ENCODE data around the gene ADAM11.
"Not testable (repeated sequence)": the region's sequence is repeated elsewhere in the genome, so short reads cannot be mapped to it uniquely, and the experiment has no call there.

Gene ADAM11, protein sequence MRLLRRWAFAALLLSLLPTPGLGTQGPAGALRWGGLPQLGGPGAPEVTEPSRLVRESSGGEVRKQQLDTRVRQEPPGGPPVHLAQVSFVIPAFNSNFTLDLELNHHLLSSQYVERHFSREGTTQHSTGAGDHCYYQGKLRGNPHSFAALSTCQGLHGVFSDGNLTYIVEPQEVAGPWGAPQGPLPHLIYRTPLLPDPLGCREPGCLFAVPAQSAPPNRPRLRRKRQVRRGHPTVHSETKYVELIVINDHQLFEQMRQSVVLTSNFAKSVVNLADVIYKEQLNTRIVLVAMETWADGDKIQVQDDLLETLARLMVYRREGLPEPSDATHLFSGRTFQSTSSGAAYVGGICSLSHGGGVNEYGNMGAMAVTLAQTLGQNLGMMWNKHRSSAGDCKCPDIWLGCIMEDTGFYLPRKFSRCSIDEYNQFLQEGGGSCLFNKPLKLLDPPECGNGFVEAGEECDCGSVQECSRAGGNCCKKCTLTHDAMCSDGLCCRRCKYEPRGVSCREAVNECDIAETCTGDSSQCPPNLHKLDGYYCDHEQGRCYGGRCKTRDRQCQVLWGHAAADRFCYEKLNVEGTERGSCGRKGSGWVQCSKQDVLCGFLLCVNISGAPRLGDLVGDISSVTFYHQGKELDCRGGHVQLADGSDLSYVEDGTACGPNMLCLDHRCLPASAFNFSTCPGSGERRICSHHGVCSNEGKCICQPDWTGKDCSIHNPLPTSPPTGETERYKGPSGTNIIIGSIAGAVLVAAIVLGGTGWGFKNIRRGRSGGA

DNA sequence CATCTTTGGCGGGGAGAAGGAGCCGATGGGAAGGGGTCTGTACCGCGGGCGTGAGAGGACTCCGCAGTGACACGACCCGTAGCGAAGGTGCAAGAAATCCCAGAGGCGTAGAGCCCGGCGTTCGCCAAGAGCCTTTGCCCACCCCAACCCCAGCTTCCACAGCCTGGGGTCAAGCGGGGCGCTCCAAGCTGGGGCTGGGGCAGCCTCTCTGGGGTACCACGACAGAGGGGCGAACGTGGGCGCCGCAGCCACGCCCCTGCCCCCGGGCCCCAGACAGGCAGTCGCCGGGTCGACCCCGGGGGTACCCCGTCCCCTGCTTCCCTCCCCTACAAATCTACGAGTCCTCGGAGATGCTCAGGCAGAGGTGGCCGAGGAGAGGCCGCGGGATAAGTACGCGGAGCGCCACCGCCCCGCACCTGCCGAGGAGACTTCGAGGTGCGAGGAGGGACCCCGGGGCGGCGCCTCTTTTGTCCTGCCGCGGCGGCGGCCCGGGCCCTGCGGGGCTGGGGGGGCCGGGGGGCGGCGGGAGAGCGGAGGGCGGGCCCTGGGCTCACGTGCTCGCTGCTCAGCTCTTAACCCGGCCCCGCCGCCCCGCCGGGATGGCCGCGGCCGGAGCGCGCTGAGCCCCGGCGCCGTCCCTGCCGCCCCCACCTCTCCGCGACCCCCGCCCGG lies at the start of gene ADAM11:
Gene ADAM11, plus strand, starts transcription at position 575 of the 672 bp plus-strand sequence. CDS start 212 bp downstream, outside the sequence.
- peak in 1 of 14 donors; percentile 38 for DNase-seq

- DNase-seq: no peak
Observed at GRCh38 chr17:44719444-44719843, 39.3 kb upstream of the ADAM11 start.

DNA sequence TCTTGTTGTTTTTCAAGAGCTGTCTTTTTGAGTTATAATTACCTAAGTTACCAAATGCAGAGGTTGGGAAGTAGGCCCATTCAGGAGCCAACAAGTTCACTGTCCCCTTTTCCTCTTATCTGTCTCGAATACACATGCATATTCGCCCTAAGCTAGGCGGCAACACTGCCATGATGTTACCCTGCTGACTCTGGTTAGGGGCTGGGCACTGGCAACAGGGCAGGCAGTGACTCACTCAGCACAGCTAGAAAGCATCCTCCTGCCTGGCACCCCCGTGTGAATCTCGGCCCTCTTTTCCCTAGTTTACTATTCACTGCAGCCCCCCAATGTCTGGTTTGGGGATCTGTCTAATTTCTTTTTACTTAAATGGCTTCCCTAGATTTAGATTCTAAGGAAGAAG lies 36.5 kb upstream of the ADAM11 start:
- DNase-seq: no peak

DNA sequence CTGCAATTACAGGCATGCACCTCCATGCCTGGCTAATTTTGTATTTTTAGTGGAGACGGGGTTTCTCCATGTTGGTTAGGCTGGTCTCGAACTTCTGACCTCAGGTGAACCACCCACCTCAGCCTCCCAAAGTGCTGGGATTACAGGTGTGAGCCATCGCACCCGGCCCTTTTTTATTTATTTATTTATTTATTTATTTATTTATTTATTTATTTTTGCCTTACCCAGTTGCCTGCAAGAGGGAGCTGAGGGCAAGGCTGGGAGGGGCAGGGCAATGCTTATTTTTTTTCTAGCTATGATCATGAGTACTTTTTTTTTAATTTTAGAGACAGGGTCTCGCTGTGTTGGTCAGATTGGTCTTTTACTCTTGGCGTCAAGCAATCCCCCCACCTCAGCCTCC lies 32.7 kb upstream of the ADAM11 start:
- not testable (repeated sequence) for DNase-seq

DNA sequence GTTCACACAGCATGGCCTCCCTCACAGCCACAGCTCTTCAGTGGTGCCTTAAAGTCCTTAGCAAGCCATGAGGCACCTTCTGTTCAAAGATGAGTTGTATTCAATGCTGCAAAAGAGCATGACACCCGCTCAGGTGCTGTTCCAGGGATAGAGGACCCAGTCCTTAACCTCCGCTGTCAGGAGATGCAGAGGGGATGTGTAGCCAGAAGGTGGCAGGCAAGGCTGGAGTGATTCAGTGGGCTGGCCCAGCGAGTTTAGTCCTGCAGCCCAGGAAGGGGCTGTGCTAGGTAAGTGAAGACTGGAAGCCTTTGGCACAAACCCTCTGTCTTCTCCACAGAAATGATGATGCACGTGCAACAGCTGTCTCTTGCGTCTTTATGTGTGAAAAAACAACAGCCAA lies 25.0 kb upstream of the ADAM11 start:
- DNase-seq: peak in 1 of 14 donors; percentile 57

DNA sequence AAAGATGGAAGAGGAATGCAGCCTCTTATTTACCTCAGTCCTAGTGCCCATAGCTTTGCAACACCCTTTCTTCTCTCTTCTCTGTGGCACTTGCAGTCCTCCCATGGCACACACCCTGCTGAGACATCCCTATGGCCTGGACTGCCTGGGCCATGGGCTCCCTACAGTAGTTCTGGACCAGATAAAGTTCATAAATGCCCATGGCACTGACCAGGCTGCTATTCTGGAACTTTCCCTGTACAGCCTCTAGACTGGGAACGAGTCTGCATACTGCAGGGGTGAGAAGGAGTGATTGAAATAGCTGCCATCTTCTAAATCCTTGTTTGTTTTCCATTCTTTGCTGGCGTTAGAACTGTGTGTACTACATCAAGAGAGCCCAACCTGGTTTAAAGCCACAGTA lies 24.5 kb upstream of the ADAM11 start:
- no peak for DNase-seq

DNA sequence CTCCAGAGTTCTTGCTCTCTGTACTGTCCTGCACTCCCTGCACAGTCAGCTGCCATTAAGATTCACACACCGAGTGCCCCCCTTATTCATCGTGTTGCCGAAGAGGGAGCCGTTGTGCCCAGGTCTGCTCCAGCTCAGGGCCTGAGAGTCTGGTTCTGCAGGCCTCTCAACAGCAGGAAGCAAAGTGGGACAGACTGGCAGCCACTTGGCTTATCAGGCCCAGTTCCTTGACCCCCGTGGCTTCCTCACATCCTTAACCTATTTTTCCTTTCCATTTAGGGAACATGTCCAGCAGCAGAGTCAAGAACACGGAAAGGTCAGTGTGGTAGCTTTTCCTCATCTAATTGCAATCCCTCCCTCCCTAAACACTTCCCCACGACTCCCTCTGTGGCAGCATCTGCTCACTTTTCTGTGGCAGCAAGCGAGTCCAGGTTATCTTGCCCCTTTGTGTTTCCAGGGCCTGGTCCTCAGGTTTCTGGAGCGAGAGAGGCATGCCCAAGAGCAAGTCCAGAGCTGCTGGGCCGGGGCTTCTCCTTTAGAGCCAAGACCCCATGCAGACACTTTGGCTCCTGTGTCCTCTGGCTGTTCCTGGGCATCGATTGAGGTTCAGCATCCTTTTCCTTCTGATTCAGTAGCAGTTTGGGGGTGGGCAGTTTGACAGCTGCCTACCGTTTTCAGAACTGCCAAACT lies 22.1 kb upstream of the ADAM11 start:
- DNase-seq: peak in 2 of 14 donors; percentile 31 to 91

GRCh38 chr17:44738214-44738906 lies 20.4 kb upstream of the ADAM11 start:
- no peak for DNase-seq

GRCh38 chr17:44741316-44741715 lies 17.5 kb upstream of the ADAM11 start:
- DNase-seq: peak in 1 of 14 donors; percentile 66

DNA sequence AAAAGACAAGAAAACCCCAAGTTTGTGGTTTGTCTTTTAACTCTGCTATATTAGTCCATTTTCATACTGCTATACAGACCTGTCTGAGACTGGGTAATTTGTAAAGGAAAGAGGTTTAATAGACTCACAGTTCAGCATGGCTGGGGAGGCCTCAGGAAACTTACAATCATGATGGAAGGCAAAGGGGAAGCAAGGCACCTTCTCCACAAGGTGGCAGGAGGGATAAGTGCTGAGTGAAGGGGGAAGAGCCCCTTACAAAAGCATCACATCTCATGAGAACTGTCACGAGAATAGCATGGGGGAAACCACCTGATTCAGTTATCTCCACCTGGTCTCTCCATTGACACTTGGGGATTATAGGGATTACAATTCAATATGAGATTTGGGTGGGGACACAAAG lies 13.5 kb upstream of the ADAM11 start:
- DNase-seq: no peak

DNA sequence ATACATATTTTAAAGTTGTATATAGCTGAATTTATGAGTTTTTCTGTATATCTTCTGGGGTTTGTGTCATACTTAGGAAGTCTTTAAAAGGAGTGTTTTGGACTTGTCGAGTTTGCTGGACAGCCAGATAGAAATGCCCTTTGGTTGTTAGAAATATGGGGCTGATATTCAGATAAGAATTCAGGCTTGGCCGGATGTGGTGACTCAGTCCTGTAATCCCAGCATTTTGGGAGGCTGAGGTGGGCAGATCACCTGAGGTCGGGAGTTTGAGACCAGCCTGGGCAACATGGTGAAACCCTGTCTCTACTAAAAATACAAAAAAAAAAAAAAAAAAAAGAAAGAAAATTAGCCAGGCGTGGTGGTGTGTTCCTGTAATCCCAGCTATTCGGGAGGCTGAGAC lies 13.1 kb upstream of the ADAM11 start:
- DNase-seq: not testable (repeated sequence)

GRCh38 chr17:44747566-44747965 lies 11.2 kb upstream of the ADAM11 start:
- no peak for DNase-seq

DNA sequence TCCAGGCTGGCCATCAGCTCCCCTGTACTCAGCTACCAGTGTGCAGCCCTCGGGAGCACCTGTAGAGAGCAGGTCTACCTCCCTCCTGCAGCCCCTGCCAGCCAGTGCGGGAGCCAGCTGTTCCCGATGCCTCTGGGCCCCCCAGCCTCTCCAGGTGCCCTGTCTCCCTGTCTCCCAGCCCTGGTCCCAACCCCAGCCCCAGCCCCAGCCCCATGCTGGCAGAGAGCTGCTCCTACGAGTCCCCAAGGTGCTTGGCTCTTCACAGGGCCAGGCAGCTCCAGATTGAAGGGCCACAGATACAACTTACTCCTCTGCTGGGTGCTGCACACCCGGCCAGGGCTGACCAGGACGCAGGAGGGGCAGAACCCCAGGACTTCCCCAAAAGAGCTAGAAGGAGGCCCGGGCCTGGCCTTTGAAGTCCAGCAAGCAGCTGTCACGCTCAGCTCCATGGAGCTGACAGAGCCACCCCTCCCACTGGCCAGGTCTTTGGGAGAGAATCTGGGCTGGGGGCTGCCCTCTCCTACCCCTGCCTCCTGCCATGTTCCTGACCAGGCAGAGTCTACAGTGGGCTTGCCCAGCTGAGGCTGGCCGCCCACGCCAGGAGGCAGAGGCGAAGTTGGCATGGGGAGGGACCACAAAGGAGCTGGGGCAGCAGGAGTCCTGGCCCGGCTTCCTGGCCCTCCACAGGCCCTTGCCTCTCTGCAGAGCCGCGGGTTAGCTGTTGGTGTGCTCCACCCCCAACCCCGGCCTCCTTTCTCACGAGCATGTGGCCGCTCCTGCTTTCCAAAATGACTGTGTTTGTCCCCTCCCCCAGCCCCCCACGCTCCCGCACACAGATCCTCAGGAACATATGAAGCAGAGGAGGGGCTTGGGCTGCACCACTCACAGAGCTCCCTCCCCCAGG lies 9.5 kb upstream of the ADAM11 start:
- DNase-seq: peak in 1 of 14 donors; percentile 66

- no peak for DNase-seq
Observed at GRCh38 chr17:44749980-44750318, 8.8 kb upstream of the ADAM11 start.

DNA sequence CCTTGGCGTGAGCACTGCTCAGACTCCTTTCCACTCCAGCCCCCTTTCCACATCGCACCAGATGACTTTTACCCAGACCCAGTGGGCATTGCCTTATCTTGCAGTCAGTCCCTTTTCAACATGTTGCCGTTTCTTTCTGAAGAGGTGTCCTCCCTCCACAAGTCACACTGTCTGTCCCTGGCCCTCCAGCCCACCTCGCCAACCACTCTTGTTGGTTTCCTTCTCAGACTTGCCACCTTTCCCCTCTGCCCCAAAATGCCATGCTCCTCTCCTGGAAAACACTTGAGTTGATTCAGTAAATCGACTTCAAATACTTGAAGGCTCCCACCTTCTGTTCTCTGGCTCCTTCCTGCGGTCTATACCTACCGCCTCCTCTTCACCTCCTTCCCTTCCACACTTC lies 7.5 kb upstream of the ADAM11 start:
- no peak for DNase-seq

DNA sequence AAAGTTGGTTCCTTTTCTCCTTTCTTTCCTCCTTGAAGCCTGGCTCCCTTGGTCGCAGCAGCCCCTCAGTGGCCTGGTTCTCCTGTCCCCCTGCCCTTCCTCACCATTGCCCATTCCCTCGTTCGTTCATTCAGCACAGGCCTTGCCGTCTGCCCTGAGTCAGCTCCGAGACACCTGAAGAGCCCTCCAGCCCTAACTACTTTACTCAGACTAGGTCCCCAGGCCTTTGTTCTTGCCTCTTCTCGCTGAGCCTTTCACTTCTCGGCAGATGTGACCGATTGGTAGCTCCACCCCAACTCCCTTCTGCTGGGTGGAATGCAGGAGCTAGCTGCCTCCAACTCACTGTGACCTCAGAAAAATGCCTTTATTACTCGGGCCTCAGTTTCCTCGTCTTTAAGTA lies 7.0 kb upstream of the ADAM11 start:
- no peak for DNase-seq

DNA sequence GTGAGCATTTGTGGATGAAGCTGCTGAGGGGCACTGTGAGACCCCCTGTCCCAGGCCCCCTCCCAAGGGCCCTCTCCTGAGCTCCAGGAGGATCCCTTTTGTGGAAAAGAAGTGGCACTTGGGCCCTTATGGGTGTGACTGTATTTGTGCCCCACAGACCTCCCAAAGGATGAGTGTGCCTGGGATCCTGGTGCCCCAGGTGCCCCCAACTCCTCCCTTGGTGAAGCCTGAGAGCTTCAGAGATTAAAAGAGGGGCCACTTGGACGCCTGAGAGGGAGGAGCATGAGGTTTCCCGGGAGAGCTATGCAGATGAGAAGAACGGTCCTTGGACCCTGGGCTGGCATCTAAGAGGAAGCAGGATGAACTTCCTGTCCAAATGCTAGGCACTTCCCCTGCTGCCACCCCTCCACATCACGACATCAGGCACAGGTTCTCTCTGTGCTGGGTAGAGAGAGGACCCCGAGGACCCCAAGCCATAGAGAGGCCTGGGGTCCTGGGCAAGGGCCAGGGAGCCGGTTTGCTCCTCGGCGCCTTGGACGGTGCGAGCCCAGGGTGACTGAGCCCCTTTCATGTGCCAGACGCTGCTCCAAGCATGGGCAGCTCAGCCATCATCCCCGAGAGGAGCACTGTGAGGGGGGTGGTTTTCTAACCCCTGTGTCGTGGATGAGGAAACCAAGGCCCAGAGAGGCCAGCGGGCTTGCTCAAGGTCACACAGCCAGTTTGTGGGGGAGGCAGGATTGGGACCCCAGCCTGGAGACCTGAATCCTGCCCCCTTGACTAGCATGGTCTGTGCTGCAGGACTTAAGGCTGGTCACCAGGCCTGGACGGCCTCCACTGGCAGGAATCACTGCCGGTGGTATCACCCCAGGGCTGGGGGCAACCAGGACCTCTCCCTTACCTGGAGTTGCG lies 5.6 kb upstream of the ADAM11 start:
- DNase-seq: no peak

GRCh38 chr17:44754276-44754675 lies 4.5 kb upstream of the ADAM11 start:
- no peak for DNase-seq

- DNase-seq: not testable (repeated sequence)
Observed at GRCh38 chr17:44755180-44755579, 3.6 kb upstream of the ADAM11 start.

All from C1 segment of cervical spinal cord (tissue), 14 donors.